ENCODE measurements around the gene CYP3A5.

DNA sequence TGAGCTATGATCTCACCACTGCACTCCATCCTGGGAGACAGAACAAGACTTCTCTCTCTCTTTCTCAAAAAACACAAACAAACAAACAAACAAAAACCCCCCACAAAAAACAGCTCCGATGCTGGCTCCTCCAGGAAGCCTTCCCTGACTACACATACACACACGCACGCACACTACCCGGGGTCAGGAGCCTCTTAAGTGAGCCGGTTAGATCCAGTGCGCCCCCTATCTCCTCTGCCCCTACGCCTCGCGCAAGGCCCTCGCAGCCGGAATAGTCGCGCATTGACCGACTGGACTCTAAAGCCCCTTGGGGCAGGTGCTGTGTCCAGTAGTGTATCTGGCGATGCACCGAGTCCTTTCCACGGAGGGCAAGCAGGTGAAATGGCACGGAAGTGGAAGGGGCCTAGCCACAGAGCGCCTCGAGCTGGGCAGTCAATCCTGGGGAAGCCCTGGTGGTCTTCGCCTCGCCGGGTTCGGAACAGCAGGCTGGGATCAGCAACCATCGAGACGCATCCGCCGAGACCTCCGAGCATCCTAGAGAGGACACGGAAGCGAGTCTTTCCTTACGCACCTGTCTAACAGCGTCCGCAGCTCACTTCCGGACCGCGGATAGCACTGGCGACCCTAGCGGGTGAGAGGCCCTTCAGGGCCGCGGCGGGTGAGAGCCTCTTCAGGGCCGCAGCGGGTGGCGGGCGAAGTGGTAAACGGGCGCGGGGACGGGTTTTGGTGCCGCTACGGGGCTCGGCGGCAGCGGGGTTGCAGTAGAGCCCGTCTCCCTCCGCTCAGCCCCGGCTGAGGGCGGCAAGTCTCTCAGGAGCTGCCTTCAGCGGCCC, 63.2 kb downstream of the CYP3A5 start, which contains the start of gene ZSCAN25:
- TF ChIP-seq, protein P1, sequence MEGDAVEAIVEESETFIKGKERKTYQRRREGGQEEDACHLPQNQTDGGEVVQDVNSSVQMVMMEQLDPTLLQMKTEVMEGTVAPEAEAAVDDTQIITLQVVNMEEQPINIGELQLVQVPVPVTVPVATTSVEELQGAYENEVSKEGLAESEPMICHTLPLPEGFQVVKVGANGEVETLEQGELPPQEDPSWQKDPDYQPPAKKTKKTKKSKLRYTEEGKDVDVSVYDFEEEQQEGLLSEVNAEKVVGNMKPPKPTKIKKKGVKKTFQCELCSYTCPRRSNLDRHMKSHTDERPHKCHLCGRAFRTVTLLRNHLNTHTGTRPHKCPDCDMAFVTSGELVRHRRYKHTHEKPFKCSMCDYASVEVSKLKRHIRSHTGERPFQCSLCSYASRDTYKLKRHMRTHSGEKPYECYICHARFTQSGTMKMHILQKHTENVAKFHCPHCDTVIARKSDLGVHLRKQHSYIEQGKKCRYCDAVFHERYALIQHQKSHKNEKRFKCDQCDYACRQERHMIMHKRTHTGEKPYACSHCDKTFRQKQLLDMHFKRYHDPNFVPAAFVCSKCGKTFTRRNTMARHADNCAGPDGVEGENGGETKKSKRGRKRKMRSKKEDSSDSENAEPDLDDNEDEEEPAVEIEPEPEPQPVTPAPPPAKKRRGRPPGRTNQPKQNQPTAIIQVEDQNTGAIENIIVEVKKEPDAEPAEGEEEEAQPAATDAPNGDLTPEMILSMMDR (IDR thresholded peaks at IDR 0.05): peak; percentile 22 to 44 (median 36)
- TF ChIP-seq POLR2AphosphoS5 (IDR thresholded peaks at IDR 0.05): peak; percentile 81 to 86

Measured in esophagus muscularis mucosa (tissue), 3 donors.